Cerebellar cortex (tissue), 1 donor: ENCODE results near the gene TENT4B.
"Not testable (repeated sequence)": the region's sequence is repeated elsewhere in the genome, so short reads cannot be mapped to it uniquely, and the experiment has no call there.

Experiments used
- DNase-seq: peaks from one replicate; pipeline ENCODE4 v3.0.0-alpha.2; 2015; ENCODE audit warnings: low spot score

The TENT4B gene

DNA sequence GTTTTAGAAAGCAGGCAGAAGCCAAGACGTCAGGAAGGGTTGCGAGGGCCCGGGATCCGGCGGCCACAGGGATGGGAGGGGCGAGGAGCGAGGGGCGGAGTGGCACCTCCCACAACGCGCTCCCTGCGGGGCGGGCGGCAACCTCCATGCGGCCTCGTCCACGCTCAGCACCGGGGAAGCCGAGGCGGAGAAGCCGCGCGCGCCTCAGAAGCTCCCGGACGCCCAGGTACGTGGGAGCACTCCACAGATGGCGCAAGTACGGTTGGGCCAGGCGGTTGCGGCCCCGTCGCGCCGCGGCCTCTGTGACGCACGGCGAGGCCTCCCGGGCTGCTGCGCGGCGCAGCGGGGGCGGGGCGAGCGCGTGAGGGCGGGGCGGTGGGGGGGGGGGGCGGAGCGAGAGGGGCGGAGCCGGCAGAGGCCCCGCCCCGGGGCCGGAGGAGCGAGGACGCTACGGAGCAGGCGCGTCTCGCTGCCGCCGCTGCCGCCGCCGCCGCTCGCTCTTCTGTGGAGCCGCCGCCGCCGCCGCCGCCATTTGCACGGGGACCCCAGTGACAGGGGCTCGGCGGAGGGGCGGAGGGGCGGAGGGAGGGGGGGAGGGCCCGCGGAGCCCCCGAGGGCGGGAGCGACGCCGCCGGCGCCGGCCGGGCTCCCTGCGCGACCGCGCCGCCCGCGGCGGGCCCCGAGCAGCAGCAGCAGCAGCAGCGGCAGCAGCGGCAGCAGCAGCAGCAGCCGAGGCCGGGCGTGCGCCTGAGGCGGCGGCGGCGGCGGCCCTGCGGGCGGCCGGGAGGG, at the start of gene TENT4B:
TENT4B (plus strand) TSS at position 500 of the 789 bp plus-strand sequence. CDS start 316 bp downstream, outside the sequence.
- DNase-seq: peak; percentile 82

DNA sequence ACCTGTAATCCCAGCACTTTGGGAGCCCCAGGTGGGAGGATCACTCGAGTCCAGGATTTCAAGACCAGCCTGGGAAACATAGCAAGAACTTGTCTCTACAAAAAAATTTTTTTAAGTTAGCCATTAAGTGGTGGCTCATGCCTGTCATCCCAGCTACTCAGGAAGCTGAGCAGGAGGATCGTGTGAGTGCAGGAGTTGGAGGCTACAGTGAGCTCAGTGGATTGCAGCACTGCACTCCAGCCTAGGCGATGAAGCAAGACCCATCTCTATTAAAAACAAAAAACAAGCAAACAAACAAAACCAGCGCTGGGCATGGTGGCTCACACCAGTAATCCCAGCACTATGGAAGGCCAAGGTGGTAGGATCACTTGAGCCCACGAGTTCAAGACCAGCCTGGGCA, 49.3 kb upstream of the TENT4B start:
- no peak for DNase-seq

DNA sequence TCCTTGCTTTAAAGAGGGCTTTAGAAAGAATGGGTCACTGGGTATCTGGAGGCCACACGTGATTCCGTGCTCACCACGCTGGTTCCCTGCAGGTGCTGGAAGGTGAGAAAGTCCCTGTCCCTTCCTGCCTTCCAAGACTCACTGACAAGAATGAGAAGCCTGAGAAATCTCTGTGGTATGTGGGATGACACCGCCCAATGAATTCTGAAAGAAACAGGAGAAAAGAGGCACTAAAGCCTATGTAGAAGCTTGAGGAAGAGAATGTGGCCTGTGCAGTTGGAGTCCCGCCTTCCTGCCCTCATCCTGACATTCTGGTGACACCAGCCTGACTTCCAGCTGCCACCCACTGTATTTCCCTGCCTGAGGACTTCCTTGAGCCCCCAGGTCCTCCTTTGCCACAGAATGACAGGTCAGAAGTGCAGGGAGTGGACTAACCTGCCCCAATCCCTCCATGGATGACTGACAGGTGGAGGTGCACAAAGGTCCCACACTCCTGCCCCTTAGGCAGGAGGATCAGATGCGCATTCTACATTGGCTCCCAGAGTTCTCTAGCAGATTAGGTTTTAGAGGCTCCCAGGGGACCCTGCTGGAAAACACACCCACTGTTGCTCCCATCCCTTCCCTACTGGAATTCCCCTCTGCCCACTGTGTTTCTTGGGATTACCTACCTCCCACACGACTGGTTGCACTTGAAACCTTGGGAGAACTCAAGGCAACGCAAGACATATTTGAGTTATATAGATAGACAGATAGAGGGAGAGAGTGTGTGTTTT, 38.6 kb upstream of the TENT4B start:
- DNase-seq: no peak

DNA sequence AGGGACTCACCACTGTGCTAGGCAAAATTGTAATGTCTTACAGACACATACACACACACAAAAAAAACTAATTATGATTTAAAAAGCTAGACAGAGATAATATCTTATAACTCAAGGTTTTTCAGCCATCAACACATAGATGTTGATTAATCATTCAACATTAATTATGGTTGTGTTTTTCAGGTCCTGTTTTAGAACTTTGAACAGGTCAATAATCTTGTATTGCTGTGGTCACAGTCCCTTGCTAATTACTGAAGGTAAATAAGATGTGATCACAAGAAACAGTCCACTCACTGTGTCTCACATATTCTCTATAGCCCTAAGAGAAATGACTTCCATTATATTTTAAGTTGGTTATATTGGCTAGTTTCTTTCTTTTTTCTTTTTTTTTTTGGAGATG, 32.4 kb upstream of the TENT4B start:
- DNase-seq: no peak

DNA sequence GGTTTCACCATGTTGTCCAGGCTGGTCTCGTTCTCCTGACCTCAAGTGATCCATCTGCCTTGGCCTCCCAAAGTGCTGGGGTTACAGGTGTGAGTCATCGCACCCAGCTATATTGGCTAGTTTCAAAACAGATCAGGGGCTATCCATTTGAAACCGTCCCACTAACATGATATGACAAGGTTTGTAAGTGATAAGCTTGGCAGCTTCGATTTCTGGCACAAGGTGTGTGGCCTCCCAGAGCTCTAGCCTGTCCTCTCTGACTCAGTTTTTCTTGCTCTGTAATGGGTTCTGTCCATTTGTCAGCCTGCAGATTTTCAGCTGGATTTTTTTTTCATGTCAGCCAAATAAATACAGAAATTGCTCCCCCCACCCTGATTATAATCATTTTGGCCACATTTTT, 31.8 kb upstream of the TENT4B start:
- DNase-seq: no peak

DNA sequence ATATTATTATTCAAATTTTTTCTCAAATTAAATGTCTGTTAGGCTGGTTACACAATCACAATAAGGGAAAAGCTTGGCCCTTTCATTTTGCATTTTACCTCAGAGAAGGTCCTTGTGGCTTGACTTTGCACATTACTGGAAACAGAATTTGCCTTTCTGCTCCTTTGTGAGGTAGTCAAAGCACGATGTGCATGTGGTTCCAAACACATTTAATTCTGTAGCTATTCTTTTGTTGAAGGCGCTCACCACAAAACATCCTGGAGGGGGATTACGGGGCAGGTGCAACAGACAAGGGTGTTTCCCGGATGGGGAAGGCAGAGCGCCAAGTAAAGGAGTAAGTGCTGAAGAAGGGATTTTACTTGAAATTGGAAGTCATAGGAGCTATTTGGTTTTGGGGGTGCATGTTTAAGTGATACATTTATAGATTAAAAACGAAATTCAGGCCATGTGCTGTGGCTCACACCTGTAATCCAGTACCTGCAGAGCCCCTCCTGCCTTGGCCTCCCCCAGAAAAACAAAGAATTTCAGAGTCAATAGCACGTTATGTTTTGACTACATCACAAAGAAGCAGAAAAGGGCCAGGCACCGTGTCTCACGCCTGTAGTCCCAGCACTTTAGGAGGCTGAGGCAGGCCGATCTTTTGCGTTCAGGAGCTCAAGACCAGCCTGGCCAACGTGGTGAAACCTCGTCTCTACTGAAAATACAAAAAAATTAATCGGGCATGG, 31.2 kb upstream of the TENT4B start:
- no peak for DNase-seq

DNA sequence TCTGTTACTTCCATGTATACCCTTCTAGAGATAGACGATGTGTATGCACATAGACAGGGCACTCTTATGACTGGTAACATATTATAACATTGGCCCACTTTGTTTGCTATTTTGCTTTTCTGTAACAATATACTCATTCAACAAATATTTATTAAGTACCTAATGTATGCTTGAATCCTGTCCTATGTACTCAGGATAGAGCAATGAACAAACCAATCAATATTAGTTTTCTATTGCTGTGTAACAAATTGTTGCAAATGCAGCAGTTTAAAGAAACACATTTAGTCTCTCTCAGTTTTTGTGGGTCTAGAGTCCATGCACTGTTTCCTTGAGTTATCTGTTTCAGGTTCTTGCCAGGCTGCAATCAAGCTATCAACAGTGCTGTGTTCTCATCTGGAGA, 29.7 kb upstream of the TENT4B start:
- DNase-seq: no peak

DNA sequence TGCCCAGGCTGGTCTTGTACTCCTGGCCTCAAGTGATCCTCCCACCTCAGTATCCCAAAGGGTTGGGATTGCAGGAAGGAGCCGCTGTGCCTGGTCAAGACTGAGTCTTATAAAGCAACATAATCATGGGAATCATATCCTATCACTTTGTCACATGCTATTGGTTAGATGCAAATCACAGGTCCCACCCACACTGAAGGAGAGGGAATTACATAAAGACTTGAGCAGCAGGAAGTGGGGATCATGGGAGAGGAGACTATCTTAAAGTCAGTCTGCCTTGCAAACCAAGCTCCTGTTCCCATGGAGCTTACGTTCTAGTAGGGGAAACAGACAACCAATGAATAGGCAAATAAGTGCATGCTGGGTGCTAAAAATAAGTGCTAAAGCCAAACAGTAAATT, 28.3 kb upstream of the TENT4B start:
- DNase-seq: no peak

DNA sequence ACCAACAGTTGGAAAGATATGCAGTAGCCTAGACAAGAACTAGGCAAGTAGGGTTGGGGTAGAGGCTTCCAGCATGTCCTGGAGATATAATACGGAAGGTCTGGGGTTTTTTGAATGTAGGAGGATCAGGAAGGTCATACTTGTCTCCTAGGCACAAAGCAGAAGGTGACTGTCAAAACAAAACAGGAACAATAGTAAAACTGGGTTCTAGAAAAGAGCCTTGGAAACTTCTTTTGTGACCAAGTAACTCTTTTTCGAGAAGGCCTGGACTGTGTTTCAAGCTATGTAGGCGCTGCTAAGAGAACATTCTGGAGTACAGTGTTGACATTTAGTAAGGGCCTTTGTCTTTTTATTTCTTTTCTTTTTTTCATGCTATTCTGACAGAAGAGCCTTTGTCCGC, 26.9 kb upstream of the TENT4B start:
- DNase-seq: no peak

DNA sequence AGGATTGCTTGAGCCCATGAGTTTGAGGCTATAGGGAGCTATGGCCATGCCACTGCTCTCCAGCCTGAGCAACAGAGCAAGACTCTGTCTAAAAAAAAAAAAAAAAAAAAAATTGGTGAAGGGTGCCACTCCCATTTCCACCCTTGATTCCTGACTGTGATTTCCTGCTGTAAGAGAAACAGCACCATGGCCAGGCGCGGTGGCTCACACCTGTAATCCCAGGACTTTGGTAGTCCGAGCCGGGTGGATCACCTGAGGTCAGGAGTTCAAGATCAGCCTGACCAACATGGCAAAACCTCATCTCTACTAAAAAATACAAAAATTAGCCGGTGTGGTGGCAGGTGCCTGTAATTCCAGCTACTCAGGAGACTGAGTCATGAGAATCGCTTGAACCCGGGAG, 20.5 kb upstream of the TENT4B start:
- not testable (repeated sequence) for DNase-seq

DNA sequence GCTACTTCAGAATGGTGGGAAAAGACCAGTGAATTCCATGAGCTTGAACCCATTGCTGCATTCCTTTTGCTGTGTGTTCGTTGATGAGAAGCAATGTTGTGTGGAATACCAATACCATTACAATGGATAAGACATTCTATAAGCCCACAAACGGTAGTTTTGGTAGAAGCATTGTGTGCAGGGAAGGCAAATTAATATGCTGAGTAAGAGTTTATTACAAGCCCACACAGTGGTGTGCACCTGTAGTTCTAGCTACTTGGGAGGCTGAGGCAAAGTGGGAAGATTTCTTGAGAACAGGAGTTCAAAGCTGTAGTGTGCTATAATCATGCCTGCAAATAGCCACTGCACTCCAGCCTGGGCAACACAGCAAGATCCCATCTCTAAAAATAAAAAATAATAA, 19.9 kb upstream of the TENT4B start:
- no peak for DNase-seq

DNA sequence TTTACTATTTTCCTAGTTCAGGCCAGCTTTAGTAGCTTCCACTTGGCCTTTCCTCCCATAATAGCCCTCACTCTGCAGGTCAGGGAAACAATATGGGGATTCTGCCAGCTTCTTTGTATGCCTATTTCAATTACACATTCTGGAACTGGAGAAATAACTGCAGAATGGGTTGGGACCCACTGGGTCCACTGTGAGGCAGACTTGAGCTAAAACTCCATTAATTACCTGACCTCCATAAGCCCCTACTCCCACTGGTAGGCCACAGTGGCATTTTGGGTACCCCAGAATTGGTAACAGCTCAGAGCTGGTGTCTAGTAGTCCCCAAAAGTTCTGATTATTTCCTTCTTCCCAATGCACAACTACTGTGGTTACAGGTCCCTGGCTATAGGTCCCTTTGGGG, 16.7 kb upstream of the TENT4B start:
- DNase-seq: no peak

DNA sequence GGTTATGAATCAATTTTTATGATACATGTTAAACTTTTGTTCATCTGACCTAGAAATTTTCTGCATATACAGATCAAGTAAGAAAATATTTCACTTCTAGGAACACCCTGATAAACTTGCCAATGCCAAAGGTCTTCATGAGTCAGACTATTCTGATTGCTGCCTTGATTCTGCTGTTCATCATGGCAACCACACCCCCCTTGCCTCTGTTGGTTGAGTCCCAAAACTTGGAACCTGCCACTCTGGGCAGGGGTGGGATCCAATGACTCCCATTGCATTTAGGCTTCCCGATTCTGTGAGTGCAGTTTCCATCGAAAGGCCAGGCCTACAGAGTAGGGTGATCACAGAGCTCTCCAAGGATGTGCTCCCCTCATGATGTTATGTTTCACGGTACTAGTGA, 15.8 kb upstream of the TENT4B start:
- DNase-seq: no peak

DNA sequence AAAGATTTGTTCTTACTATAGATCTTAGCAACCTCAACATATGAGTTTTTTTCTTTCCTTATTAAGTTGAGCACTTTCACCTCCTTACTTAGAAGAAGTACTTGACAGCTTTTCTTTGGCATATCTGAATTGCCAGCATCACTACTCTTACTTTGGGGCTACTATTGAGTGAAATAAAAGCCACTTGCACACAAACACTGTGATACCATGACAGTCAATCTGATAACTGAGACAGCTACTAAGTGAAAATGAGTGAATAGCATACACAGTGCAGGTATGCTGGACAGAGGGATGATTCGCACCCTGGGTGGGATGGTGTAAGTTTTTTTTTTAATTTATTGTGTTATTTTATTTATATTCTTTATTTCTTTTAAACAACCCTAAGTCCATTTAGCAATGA, 13.5 kb upstream of the TENT4B start:
- no peak for DNase-seq

DNA sequence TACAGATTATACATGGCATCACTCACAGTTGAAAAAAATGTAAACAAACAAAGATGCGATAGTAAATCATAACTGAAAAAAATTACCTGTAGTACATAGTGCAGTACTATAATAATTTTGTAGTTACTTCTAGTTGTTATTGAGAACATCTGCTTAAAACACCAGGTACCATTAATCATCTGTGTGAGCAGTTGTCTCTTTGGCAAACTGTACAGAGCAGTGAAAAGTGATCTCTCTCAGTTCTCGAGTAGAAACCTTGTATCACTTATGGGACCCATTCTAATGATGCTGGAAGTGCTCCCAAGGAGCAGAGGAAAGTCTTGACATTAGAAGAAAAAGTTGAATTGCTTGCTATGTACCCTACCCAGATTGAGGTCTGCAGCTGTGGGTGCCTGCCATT, 8.9 kb upstream of the TENT4B start:
- no peak for DNase-seq

DNA sequence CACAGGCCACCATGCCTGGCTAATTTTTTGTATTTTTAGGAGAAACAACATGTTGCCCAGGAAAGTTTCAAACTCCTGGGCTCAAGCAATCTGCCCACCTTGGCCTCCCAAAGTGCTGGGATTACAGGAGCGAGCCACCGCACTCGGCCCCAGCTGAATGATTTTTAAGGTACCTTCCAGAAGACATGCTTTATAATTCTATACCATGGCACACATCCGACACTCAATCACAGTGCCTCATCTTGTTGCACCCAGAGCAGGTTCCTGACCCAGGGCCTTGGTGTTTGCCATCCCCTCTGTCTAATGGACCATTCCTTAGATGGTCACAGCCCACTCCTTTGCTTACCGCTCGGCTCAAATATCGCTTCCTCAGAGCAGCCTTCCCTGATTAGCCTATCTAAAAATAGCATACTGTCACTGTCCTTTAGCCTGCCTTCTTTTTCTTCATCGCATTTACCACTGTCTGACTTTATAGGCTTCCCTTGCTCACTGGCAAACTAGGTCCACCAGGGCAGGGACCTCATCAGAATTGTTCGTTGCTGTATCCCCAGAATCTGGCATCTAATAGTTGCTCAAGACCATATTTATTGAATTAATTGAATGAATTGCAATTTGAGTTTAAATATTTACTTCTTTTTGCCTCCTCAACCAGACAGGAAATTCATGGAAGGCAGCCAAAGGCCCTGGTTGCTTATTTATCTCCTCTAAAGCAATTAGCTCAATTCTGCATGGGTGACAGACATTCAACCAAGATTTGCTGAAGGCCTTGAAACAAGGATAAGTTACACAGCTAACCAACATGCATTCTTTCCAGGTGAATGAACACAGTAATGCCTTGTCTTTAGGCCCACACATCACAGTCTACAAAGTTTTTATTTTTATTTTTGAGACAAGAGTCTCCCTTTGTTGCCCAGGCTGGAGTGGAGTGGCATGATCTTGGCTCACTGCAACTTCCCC, 6.3 kb upstream of the TENT4B start:
- no peak for DNase-seq

DNA sequence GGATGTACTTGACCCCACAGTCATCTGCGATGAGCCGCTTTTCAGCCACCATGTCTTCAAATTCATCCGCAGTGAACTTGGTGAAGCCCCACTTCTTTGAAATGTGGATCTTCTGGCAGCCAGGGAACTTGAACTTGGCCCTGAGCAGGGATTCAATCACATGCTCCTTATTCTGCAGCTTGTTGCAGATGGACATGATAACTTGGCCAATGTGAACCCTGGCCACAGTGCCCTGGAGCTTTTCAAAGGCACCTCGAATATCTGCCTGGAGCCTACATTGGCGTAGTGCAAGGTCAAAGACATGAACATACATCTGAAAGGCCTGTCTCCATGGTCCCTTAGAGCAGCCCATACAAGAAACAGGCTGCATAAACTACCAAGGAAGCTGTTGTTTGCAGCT, 1.8 kb upstream of the TENT4B start:
- DNase-seq: no peak

DNA sequence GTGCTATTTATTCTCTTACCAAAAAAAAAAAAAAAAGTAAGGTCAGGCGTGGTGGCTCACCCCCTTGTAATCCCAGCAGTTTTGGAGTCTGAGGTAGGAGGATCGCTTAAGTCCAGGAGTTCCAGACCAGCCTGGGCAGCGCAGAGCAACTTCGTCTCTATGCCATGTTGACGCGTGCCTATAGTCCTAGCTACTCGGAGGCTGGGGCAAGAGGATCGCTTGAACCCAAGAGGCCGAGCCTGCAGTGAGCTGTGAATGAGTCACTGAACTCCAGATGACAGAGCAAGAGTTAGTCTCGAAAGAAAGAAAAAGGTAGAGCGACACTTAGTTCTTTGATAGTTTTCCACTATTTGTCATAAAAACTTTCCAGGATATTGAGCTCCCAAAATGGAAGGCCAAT, 1.4 kb upstream of the TENT4B start:
- no peak for DNase-seq

DNA sequence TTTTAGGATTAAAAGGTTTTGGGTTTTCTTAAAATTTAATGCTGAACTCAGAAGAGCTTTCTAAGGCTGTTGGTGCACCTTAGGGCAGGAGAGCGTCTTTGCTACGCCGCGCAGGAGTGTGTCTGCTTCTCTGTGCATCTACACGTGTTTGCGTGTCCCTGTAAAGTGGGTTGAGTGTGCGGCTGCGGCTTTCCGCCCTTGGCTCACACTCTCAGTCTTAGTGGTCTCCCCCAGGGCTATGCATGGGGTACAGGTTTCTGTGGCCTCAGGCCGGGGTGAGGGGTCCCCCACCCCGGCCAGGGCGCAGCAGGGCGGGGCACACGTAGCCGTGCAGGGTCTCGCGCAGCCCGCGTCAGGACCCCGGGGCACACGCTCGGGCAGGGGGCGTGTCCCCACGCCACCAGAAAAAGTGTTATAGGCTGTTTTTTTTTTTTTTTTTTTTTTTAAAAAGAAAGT, 727 bp upstream of the TENT4B start:
- DNase-seq: peak; percentile 62

DNA sequence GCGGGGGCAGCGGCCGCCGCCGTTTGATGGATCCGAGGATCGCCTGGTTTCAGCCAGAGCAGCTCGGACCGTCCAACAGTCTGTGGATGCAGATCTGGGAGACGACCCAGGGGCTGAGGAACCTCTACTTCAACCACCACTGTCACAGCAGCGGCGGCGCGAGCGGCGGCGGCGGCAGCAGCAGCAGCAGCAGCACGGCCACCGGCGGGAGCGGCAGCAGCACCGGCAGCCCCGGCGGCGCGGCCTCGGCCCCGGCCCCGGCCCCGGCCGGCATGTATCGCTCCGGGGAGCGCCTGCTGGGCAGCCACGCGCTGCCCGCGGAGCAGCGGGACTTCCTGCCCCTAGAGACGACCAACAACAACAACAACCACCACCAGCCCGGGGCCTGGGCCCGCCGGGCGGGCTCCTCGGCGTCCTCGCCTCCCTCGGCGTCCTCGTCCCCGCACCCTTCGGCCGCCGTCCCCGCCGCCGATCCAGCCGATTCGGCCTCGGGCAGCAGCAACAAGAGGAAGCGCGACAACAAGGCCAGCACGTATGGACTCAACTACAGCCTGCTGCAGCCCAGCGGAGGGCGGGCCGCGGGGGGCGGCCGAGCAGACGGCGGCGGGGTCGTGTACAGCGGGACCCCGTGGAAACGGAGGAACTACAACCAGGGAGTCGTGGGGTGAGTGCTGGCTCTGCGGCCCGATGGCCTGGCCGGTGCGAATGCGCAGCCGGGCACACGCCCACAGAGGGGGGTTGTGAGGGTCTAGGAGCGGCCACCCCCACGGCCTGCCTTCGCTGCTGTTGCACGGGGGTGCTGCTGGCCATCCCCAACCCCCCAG, 702 bp downstream of the TENT4B start:
- peak; percentile 27 for DNase-seq
